Esophagus squamous epithelium (tissue), 5 donors: ENCODE results near the gene TBX4. TPM values are rescaled to one million over a fixed set of nuclear protein-coding genes. Genes with fewer than 3 reads are reported as not detected.
"Not testable (repeated sequence)": the region's sequence is repeated elsewhere in the genome, so short reads cannot be mapped to it uniquely, and the experiment has no call there.

Experiments
- DNase-seq: peaks from one replicate; lab custom pipeline; 2025; lab: John Stamatoyannopoulos, UW
- H3K27ac ChIP-seq, 4 donors: fragments of 200-600 bp; sonication (generic); one replicate each; pipeline ENCODE4 v1.5.1; 2016 to 2019; ENCODE audit warnings: mild to moderate bottlenecking in 1 of 4
- H3K27me3 ChIP-seq, 4 donors: fragments of 200-600 bp; sonication (generic); 1 replicate in 3 of 4; 2 replicates in 1 of 4; pipeline versions ENCODE4 v1.5.1 to v1.6.0; 2017 to 2021; ENCODE audit warnings: antibody characterized with exemption in 1 of 4
- H3K36me3 ChIP-seq, 3 donors: fragments of 200-600 bp; sonication (generic); one replicate each; pipeline ENCODE4 v1.5.1; 2016 to 2019
- H3K4me1 ChIP-seq, 3 donors: fragments of 200-600 bp; sonication (generic); one replicate each; pipeline ENCODE4 v1.5.1; 2017 to 2019
- H3K4me3 ChIP-seq, 4 donors: fragments of 200-600 bp; sonication (generic); 1 replicate in 3 of 4; 2 replicates in 1 of 4; pipeline ENCODE4 v1.5.1; 2016 to 2019; ENCODE audit warnings: mild to moderate bottlenecking in 2 of 4, moderate library complexity in 1 of 4
- H3K9me3 ChIP-seq, 3 donors: fragments of 200-600 bp; sonication (generic); one replicate each; pipeline ENCODE4 v1.5.1; 2016 to 2019
- CTCF ChIP-seq, 6 experiments: fragments of 450-650 bp in 4 of 6; fragments of 200-600 bp in 2 of 6; sonication (generic) in 2 of 6; IDR thresholded peaks; one replicate each; pipeline ENCODE4 v1.5.1; 2016 to 2019; ENCODE audit warnings: antibody characterized with exemption in 6 of 6, mild to moderate bottlenecking in 4 of 6, moderate library complexity in 4 of 6
- POLR2A ChIP-seq, 4 donors: fragments of 450-650 bp; IDR thresholded peaks; one replicate each; pipeline ENCODE4 v1.6.1; 2017; ENCODE audit warnings: antibody characterized with exemption in 4 of 4, mild to moderate bottlenecking in 4 of 4, moderate library complexity in 3 of 4
- WGBS, 2 donors: methylation state at CpG; one replicate each; pipeline ENCODE4 v1.1.5; 2018; 5-methylcytosine and 5-hydroxymethylcytosine counted together
- intact Hi-C: fragments of 100-400 bp; cut with DNase I; formaldehyde crosslinking; loops from one replicate; pipeline ENCODE4 v1.15.0; 2022
- total RNA-seq, 4 donors: library from RNA; depleted of rRNA; stranded (reverse); fragments of >200 nt; gene quantifications; one replicate each; pipeline ENCODE4 v1.1.0, GENCODE V29; 2016
- donor health status: DM: yes; HTN: yes; CAD: no.

TBX4 gene
- total RNA-seq, 4 donors from 2014 or later: not detected

- no peak for TF ChIP-seq CTCF (IDR thresholded peaks at IDR 0.05)
- no peak for TF ChIP-seq POLR2A (IDR thresholded peaks at IDR 0.05)
- H3K27me3 ChIP-seq: peaks cover 0 to 82% (median 0%) of the 10 kb centered on the region in 4 donors
Measured at GRCh38 chr17:61508912-61509311, 56.7 kb downstream of the TBX4 start.

GRCh38 chr17:61509454-61509853 lies 57.2 kb downstream of the TBX4 start:
- H3K27ac ChIP-seq, intact Hi-C loops, H3K9me3 ChIP-seq, H3K36me3 ChIP-seq, H3K4me1 ChIP-seq, DNase-seq, H3K4me3 ChIP-seq: not testable (repeated sequence)
- H3K27me3 ChIP-seq: peaks cover 0 to 77% (median 0%) of the 10 kb centered on the region in 4 donors
- 58 to 78% methylated on average over 4 to 5 of the region's 5 CpGs for WGBS, 2 donors

More at GRCh38 chr17:61508912-61509311, 56.7 kb downstream of the TBX4 start:
- Histone ChIP-seq H3K36me3 (no peaks in the 10 kb centered on the region), H3K4me3 (no peak overlapping the region), H3K9me3 (no peaks in the 10 kb centered on the region), H3K4me1 (no peaks in the 10 kb centered on the region), H3K27ac (no peak overlapping the region)
- DNase-seq: no peak
- intact Hi-C loops: no loop called here
- 30 to 37% methylated on average over 5 of the region's 5 CpGs for WGBS, 2 donors

GRCh38 chr17:61510237-61510636 lies 58.0 kb downstream of the TBX4 start:
- TF ChIP-seq CTCF (IDR thresholded peaks at IDR 0.05) (no peak), POLR2A (IDR thresholded peaks at IDR 0.05) (no peak)
- H3K27ac ChIP-seq: no peak overlapping the region
- no peak for DNase-seq
- H3K36me3 ChIP-seq: no peaks in the 10 kb centered on the region
- no peaks in the 10 kb centered on the region for H3K4me1 ChIP-seq
- 75 to 81% methylated on average over 6 of the region's 6 CpGs for WGBS, 2 donors
- H3K4me3 ChIP-seq: no peak overlapping the region
- intact Hi-C loops: no loop called here
- peaks cover 0 to 74% (median 0%) of the 10 kb centered on the region in 4 donors for H3K27me3 ChIP-seq
- H3K9me3 ChIP-seq: no peaks in the 10 kb centered on the region

- no peak for TF ChIP-seq POLR2A (IDR thresholded peaks at IDR 0.05)
- no peak for TF ChIP-seq CTCF (IDR thresholded peaks at IDR 0.05)
- no peak overlapping the region for H3K27ac ChIP-seq
- peaks cover 0 to 78% (median 0%) of the 10 kb centered on the region in 4 donors for H3K27me3 ChIP-seq
- 60 to 71% methylated on average over 2 of the region's 2 CpGs for WGBS, 2 donors
- intact Hi-C loops: no loop called here
- H3K4me1 ChIP-seq: no peaks in the 10 kb centered on the region
- no peaks in the 10 kb centered on the region for H3K9me3 ChIP-seq
- no peaks in the 10 kb centered on the region for H3K36me3 ChIP-seq
- DNase-seq: no peak
- H3K4me3 ChIP-seq: no peak overlapping the region
Measured at GRCh38 chr17:61510991-61511390, 58.8 kb downstream of the TBX4 start.

GRCh38 chr17:61511480-61512182 lies 59.4 kb downstream of the TBX4 start:
- TF ChIP-seq CTCF (IDR thresholded peaks at IDR 0.05) (no peak), POLR2A (IDR thresholded peaks at IDR 0.05) (no peak)
- no peak overlapping the region for H3K27ac ChIP-seq
- no peaks in the 10 kb centered on the region for H3K4me1 ChIP-seq
- WGBS, 2 donors: 69 to 84% methylated on average over 2 to 4 of the region's 4 CpGs
- peaks cover 0 to 72% (median 0%) of the 10 kb centered on the region in 4 donors for H3K27me3 ChIP-seq
- DNase-seq: no peak
- no peaks in the 10 kb centered on the region for H3K36me3 ChIP-seq
- H3K9me3 ChIP-seq: no peaks in the 10 kb centered on the region
- H3K4me3 ChIP-seq: no peak overlapping the region
- intact Hi-C loops: no loop called here
